Epidermal melanocyte (primary cell): ENCODE data around the gene PLA2G4F.

Experiments
- DNase-seq: peaks from one replicate; pipeline ENCODE4 v3.0.0; 2011; ENCODE audit warnings: low spot score; ENCODE audit not compliant: insufficient read length

The PLA2G4F gene

GRCh38 chr15:42134617-42135245 is 21.7 kb downstream of the PLA2G4F start:
- DNase-seq: no peak

- DNase-seq: no peak
Measured at GRCh38 chr15:42133886-42134502, 22.4 kb downstream of the PLA2G4F start.

- DNase-seq: no peak
Measured at GRCh38 chr15:42133356-42133755, 23.1 kb downstream of the PLA2G4F start.

- no peak for DNase-seq
Measured at GRCh38 chr15:42131826-42132806, 24.3 kb downstream of the PLA2G4F start.

GRCh38 chr15:42131006-42131405 is 25.4 kb downstream of the PLA2G4F start:
- no peak for DNase-seq

GRCh38 chr15:42130246-42130986 is 26.0 kb downstream of the PLA2G4F start:
- no peak for DNase-seq

GRCh38 chr15:42129364-42129763 is 27.1 kb downstream of the PLA2G4F start:
- no peak for DNase-seq

- no peak for DNase-seq
Measured at GRCh38 chr15:42128476-42128875, 28.0 kb downstream of the PLA2G4F start.

- no peak for DNase-seq
Measured at GRCh38 chr15:42123546-42123945, 32.9 kb downstream of the PLA2G4F start.

- no peak for DNase-seq
Measured at GRCh38 chr15:42121682-42122081, 34.8 kb downstream of the PLA2G4F start.

GRCh38 chr15:42121021-42121420 is 35.4 kb downstream of the PLA2G4F start:
- no peak for DNase-seq

- DNase-seq: no peak
Measured at GRCh38 chr15:42120285-42120684, 36.2 kb downstream of the PLA2G4F start.

- DNase-seq: no peak
Measured at GRCh38 chr15:42119446-42119760, 37.0 kb downstream of the PLA2G4F start.

- DNase-seq: no peak
Measured at GRCh38 chr15:42118650-42119445, 37.6 kb downstream of the PLA2G4F start.

- DNase-seq: no peak
Measured at GRCh38 chr15:42111924-42112323, 44.5 kb downstream of the PLA2G4F start.

- DNase-seq: no peak
Measured at GRCh38 chr15:42110367-42110766, 46.1 kb downstream of the PLA2G4F start.

- no peak for DNase-seq
Measured at GRCh38 chr15:42108806-42109205, 47.6 kb downstream of the PLA2G4F start.

- no peak for DNase-seq
Measured at GRCh38 chr15:42108189-42108588, 48.2 kb downstream of the PLA2G4F start.

GRCh38 chr15:42107473-42107872 is 49.0 kb downstream of the PLA2G4F start:
- no peak for DNase-seq

GRCh38 chr15:42106288-42106687 is 50.1 kb downstream of the PLA2G4F start:
- DNase-seq: no peak
